GM03348 (cell line): ENCODE data around the gene SFMBT2.

Experiments
- DNase-seq: peaks from one replicate; pipeline ENCODE4 v3.0.0; 2012; ENCODE audit warnings: low spot score

Gene SFMBT2

GRCh38 chr10:7263616-7264015, 147.2 kb downstream of the SFMBT2 start:
- DNase-seq, result no peak

GRCh38 chr10:7261351-7261750, 149.5 kb downstream of the SFMBT2 start:
- no peak for DNase-seq

GRCh38 chr10:7260912-7261311, 149.9 kb downstream of the SFMBT2 start:
- no peak for DNase-seq

- DNase-seq, result peak; percentile 76
These were observed 150.4 kb downstream of the SFMBT2 start for GRCh38 chr10:7260412-7260900.

- no peak for DNase-seq
These were observed 151.8 kb downstream of the SFMBT2 start for GRCh38 chr10:7258948-7259523.

GRCh38 chr10:7255517-7255916, 155.3 kb downstream of the SFMBT2 start:
- no peak for DNase-seq

GRCh38 chr10:7251696-7252465, 159.0 kb downstream of the SFMBT2 start:
- DNase-seq, result no peak

GRCh38 chr10:7250236-7250635, 160.6 kb downstream of the SFMBT2 start:
- no peak for DNase-seq

- no peak for DNase-seq
These were observed 162.2 kb downstream of the SFMBT2 start for GRCh38 chr10:7248585-7249164.

- no peak for DNase-seq
These were observed 162.7 kb downstream of the SFMBT2 start for GRCh38 chr10:7248148-7248547.

GRCh38 chr10:7245505-7245904, 165.3 kb downstream of the SFMBT2 start:
- no peak for DNase-seq

GRCh38 chr10:7243873-7244272, 167.0 kb downstream of the SFMBT2 start:
- DNase-seq, result no peak

- DNase-seq, result no peak
These were observed 167.7 kb downstream of the SFMBT2 start for GRCh38 chr10:7243139-7243538.

GRCh38 chr10:7239312-7239985, 171.4 kb downstream of the SFMBT2 start:
- DNase-seq, result no peak

- no peak for DNase-seq
These were observed 175.5 kb downstream of the SFMBT2 start for GRCh38 chr10:7235376-7235775.

- no peak for DNase-seq
These were observed 176.7 kb downstream of the SFMBT2 start for GRCh38 chr10:7234109-7234508.

- no peak for DNase-seq
These were observed 177.4 kb downstream of the SFMBT2 start for GRCh38 chr10:7233259-7233991.

- DNase-seq, result no peak
These were observed 179.1 kb downstream of the SFMBT2 start for GRCh38 chr10:7231509-7232414.

- DNase-seq, result no peak
These were observed 179.9 kb downstream of the SFMBT2 start for GRCh38 chr10:7230951-7231350.

GRCh38 chr10:7230036-7230435, 180.8 kb downstream of the SFMBT2 start:
- DNase-seq, result no peak

GRCh38 chr10:7225133-7225532, 185.7 kb downstream of the SFMBT2 start:
- no peak for DNase-seq
